Naive thymus-derived CD8-positive, alpha-beta T cell (primary cell): ENCODE results near the gene ANP32B. TPM values are rescaled to one million over a fixed set of nuclear protein-coding genes. Genes with fewer than 3 reads are reported as not detected.
A peak's percentile ranks its signal among the peaks of the same experiment; 100 is the strongest.
"Not testable (repeated sequence)": the region's sequence is repeated elsewhere in the genome, so short reads cannot be mapped to it uniquely, and the experiment has no call there.

ENCODE experiments used
- ATAC-seq, 2 donors: fragments of 150-1000 bp; cut with Tn5 transposase in 1 of 2; sonication (Bioruptor Pico), chemical (Tn5 transposase) in 1 of 2; 1 replicate in 1 of 2; 2 replicates in 1 of 2; pipeline ENCODE4 v1.10.0; 2021; ENCODE audit warnings: mild to moderate bottlenecking in 2 of 2, moderate library complexity in 2 of 2
- POLR2A ChIA-PET: fragments of 350-600 bp; sonication (Branson Sonifier 250); formaldehyde crosslinking; loops from one replicate; lab custom pipeline; 2021; ENCODE audit warnings: antibody characterized with exemption; lab: Charles Lee
- DNase-seq, 10 donors: peaks; one replicate each; pipeline versions ENCODE4 v3.0.0 to v3.0.0-alpha.2; 2020 to 2022
- H3K27ac Mint-ChIP-seq, 10 donors: one replicate each; pipeline ENCODE4 v1.8.0; 2020 to 2022; ENCODE audit warnings: mild to moderate bottlenecking in 10 of 10, mixed read lengths in 10 of 10, moderate library complexity in 4 of 10, inconsistent platforms in 1 of 10
- H3K27me3 Mint-ChIP-seq, 5 donors: one replicate each; pipeline ENCODE4 v1.8.0; 2021 to 2022; ENCODE audit warnings: mixed read lengths in 5 of 5
- H3K36me3 Mint-ChIP-seq, 3 donors: one replicate each; pipeline ENCODE4 v1.8.0; 2020 to 2022; ENCODE audit warnings: mixed read lengths in 3 of 3, mild to moderate bottlenecking in 2 of 3, inconsistent platforms in 1 of 3
- H3K4me1 Mint-ChIP-seq, 4 donors: one replicate each; pipeline ENCODE4 v1.8.0; 2021 to 2022; ENCODE audit warnings: mixed read lengths in 4 of 4
- H3K4me3 Mint-ChIP-seq, 10 donors: one replicate each; pipeline ENCODE4 v1.8.0; 2020 to 2022; ENCODE audit warnings: mild to moderate bottlenecking in 10 of 10, mixed read lengths in 10 of 10, moderate library complexity in 6 of 10, inconsistent platforms in 1 of 10
- H3K9me3 Mint-ChIP-seq, 9 donors: one replicate each; pipeline ENCODE4 v1.8.0; 2020 to 2022; ENCODE audit warnings: mixed read lengths in 9 of 9, mild to moderate bottlenecking in 3 of 9, inconsistent platforms in 1 of 9, moderate library complexity in 1 of 9
- polyA plus RNA-seq, 3 donors: library from polyadenylated mRNA; unstranded; fragments of 300-500 nt; fragmentation: Illumina TruSeq; gene quantifications; one replicate each; pipeline ENCODE4 v1.2.3, GENCODE V29; 2021
- total RNA-seq, 8 experiments: library from RNA in 2 of 8; stranded (reverse) in 2 of 8; gene quantifications; one replicate each; pipeline ENCODE4 v1.2.3 and lab custom pipeline; 2021 to 2026

The ANP32B gene
- total and polyA plus RNA-seq, 5 experiments from 2014 or later: 87.8 to 205 (median 110) TPM

DNA sequence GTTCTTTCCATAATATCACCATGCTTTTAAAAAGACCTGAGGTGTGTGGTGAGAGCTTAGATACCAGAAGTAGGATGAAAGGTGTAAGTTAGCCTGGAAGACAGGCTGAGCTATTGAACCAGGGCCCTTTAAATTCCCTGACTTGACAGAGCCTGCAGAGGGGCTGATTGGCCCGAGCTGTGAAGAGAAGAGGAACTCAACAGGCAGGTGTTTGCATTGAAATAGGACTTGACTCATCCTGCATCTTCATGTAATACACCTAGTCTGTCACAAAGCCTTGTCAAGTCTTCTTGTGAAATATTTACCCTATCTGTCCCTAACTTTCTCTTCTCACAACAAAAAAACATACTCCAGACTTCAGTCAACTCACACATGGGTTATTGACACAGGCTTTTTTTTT, 16.6 kb upstream of the ANP32B start:
- no peak for DNase-seq
- Mint-ChIP-seq H3K27me3 (no peaks in the 10 kb centered on the region), H3K9me3 (no peaks in the 10 kb centered on the region), H3K27ac (peak overlapping the region in 1 of 10 donors; percentile 71), H3K4me1 (peaks cover 1 to 13% (median 10%) of the 10 kb centered on the region in 4 donors), H3K36me3 (no peaks in the 10 kb centered on the region), H3K4me3 (no peak overlapping the region)
- no peak for ATAC-seq
- POLR2A ChIA-PET: interaction anchor here (1.0 to 1.3 kb wide), 3 partner anchors 17 to 45 kb away, joined by 3 to 4 read pairs (median 4); partner anchors contain the start of gene ANP32B

GRCh38 chr9:97969014-97969413, 14.1 kb upstream of the ANP32B start:
- POLR2A ChIA-PET: interaction anchor here (0.5 to 2.0 kb wide), 3 partner anchors 10 to 48 kb away, joined by 3 to 12 read pairs (median 4); partner anchors contain the start of gene ANP32B
- H3K27me3 Mint-ChIP-seq: no peaks in the 10 kb centered on the region

GRCh38 chr9:97970165-97970564, 13.0 kb upstream of the ANP32B start:
- DNase-seq (peak in 2 of 10 donors; percentile 37 to 49), ATAC-seq (peak; percentile 65 to 83)
- peaks cover 5 to 13% (median 10%) of the 10 kb centered on the region in 4 donors for H3K4me1 Mint-ChIP-seq
- POLR2A ChIA-PET: interaction anchor here (1.0 to 2.0 kb wide), 3 partner anchors 11 to 48 kb away, joined by 4 to 12 read pairs (median 5); partner anchors contain the start of genes ANP32B and TRMO
- peak overlapping the region; percentile 55 to 93 (median 85) for H3K27ac Mint-ChIP-seq
- no peaks in the 10 kb centered on the region for H3K27me3 Mint-ChIP-seq
- peak overlapping the region; percentile 34 to 86 (median 72) for H3K4me3 Mint-ChIP-seq
- H3K9me3 Mint-ChIP-seq: peaks cover 0 to 2% (median 0%) of the 10 kb centered on the region in 9 donors
- no peaks in the 10 kb centered on the region for H3K36me3 Mint-ChIP-seq

More at GRCh38 chr9:97969014-97969413, 14.1 kb upstream of the ANP32B start:
- Mint-ChIP-seq H3K4me3 (peak overlapping the region in 5 of 10 donors; percentile 10 to 45 (median 33)), H3K36me3 (no peaks in the 10 kb centered on the region), H3K9me3 (no peaks in the 10 kb centered on the region), H3K27ac (peak overlapping the region in 8 of 10 donors; percentile 5 to 80 (median 74)), H3K4me1 (peaks cover 4 to 13% (median 10%) of the 10 kb centered on the region in 4 donors)
- DNase-seq (no peak), ATAC-seq (no peak)

- DNase-seq (no peak), ATAC-seq (no peak)
- Mint-ChIP-seq H3K4me3 (no peak overlapping the region), H3K9me3 (peaks cover 0 to 2% (median 0%) of the 10 kb centered on the region in 9 donors), H3K27me3 (no peaks in the 10 kb centered on the region), H3K36me3 (no peaks in the 10 kb centered on the region), H3K27ac (peak overlapping the region in 3 of 10 donors; percentile 27 to 36 (median 28)), H3K4me1 (peaks cover 6 to 13% (median 10%) of the 10 kb centered on the region in 4 donors)
- POLR2A ChIA-PET: interaction anchor here (0.7 to 2.2 kb wide), 2 partner anchors 10 to 13 kb away, joined by 3 to 12 read pairs; partner anchors contain the start of gene ANP32B
Observed at GRCh38 chr9:97972753-97973152, 10.4 kb upstream of the ANP32B start.

DNA sequence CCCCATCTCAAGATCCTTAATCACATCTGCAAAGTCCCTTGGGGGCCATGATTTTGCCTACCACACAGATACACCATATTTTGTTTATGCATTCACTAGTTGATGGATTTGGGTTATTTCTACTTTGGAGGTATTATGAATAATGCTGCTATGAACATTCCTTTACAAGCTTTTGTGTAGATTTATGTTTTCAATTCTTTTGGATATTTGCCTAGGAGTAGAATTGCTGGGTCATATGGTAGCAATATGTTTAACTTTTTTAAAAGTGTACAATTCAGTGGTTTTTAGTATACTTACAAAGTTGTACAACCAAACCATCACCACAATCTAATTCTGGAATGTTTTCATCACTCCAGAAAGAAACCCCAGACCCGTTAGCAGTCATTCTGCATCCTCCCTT, 7.8 kb upstream of the ANP32B start:
- Mint-ChIP-seq H3K27ac (no peak overlapping the region), H3K4me3 (no peak overlapping the region), H3K27me3 (no peaks in the 10 kb centered on the region), H3K36me3 (no peaks in the 10 kb centered on the region), H3K4me1 (peaks cover 9 to 19% (median 12%) of the 10 kb centered on the region in 4 donors), H3K9me3 (peaks cover 0 to 2% (median 0%) of the 10 kb centered on the region in 9 donors)
- ATAC-seq (no peak), DNase-seq (no peak)
- POLR2A ChIA-PET: no interaction called here

DNA sequence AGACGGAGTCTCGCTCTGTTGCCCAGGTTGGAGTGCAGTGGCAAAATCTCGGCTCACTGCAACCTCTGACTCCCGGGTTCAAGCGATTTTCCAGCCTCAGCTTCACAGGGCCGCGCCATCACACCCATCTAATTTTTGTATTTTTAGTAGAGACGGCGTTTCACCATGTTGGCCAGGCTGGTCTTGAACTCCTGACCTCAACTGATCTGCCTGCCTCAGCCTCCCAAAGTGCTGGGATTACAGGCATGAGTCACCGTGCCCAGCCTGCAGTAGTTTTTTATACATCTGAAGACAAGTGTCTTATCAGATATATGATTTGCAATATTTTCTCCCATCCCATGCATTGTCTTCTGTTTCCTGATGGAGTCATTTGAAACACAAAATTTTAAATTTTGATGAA, 6.5 kb upstream of the ANP32B start:
- peaks cover 15 to 26% (median 19%) of the 10 kb centered on the region in 4 donors for H3K4me1 Mint-ChIP-seq
- H3K36me3 Mint-ChIP-seq, H3K4me3 Mint-ChIP-seq, DNase-seq, H3K9me3 Mint-ChIP-seq, POLR2A ChIA-PET, H3K27me3 Mint-ChIP-seq, H3K27ac Mint-ChIP-seq, ATAC-seq: not testable (repeated sequence)

DNA sequence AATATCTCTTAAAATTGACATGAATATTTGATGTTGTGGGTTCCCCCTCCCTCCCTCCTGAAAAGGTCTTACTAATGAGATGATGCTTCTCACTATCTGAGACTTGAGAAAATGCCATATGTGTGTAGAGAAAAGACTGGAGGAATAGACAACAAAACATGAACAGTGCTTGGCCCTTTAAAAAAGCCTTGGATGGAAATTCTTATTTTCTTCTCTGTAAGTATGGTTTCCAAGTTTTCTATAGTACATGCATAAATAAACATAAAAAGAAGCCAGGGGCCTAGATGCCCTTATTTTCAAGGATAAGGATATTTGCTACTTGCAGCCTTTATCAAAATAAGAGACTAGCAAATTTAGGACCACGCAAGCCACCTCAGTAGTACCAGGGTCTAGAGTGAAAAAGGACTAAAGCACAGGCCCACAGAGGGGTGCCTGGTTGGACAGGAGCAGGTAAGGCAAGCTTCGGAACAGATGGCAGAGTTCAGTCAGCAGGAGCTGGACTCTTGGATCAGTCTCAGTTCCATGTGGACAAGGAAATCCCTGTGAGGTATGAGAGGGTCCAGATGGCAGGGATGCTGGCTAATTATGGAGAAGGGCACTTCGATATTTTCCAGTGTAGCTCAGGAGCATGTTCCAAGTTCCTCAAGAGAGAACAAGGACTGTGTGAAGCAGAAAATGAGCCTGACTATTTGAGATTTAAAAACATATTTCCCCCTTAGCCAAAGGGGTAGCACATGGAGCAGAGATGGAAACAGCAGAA, 4.6 kb upstream of the ANP32B start:
- Mint-ChIP-seq H3K9me3 (peaks cover 0 to 2% (median 0%) of the 10 kb centered on the region in 9 donors), H3K4me1 (peaks cover 17 to 35% (median 27%) of the 10 kb centered on the region in 4 donors), H3K27ac (peak overlapping the region in 8 of 10 donors; percentile 32 to 83 (median 51)), H3K27me3 (no peaks in the 10 kb centered on the region), H3K36me3 (no peaks in the 10 kb centered on the region), H3K4me3 (peak overlapping the region in 1 of 10 donors; percentile 20)
- ATAC-seq (no peak), DNase-seq (no peak)
- POLR2A ChIA-PET: interaction anchor here (9.6 kb wide), 1 partner anchor 57 kb away, joined by 200 read pairs; the partner anchor contains the start of gene TRMO

DNA sequence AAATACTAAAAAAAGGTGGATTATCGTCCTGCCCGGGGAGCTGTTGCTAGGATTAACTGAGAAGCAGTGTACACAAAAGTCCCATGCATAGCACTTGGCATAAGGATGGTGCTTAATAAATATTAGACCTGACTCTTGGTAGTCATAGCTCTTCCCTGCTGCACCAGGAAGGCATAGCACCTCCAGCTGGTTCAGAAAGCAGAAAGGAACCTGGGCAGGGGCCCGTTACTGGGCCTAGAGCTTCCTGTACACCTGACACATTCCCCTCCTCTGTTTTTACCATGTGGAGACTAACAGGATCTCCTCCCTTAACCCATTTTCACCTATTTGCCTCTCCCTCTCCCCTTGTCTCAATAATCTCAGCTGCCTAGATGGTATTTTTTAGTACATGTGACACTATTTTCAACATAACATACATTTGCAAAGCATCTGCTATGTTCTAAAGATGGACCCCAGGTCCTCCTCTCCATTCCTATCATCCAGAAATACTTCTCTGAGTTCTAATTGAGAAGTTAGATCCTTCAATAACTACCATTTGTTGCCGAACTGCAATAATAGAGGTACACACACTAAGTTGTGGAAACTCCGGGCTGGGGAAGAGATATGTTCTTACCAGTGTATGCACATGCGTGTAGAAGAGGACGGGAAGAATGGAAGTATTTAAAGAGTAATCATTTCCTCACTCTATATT, 3.2 kb upstream of the ANP32B start:
- Mint-ChIP-seq H3K27me3 (no peaks in the 10 kb centered on the region), H3K4me3 (no peak overlapping the region), H3K27ac (peak overlapping the region; percentile 15 to 96 (median 47)), H3K9me3 (peaks cover 0 to 2% (median 0%) of the 10 kb centered on the region in 9 donors), H3K36me3 (no peaks in the 10 kb centered on the region), H3K4me1 (peaks cover 17 to 35% (median 27%) of the 10 kb centered on the region in 4 donors)
- no peak for DNase-seq
- no peak for ATAC-seq
- POLR2A ChIA-PET: interaction anchor here (9.6 kb wide), 1 partner anchor 58 kb away, joined by 200 read pairs; the partner anchor contains the start of gene TRMO

DNA sequence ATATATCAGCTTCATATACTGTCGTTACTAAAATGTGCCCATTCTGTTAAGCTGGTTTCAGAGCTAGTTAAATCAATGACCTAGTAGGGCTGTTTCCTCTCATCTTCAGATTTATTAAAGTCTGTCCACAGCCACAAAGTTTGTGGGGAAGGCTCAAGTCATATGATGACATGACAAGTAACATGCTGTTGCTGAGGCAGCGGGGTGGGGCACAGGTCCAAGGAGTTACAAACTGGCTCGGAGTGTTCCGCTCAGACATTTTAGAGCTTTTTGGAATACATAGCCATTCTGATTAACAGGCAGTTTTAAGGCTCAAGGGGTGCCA, 2.7 kb upstream of the ANP32B start:
- no peaks in the 10 kb centered on the region for H3K27me3 Mint-ChIP-seq
- POLR2A ChIA-PET: interaction anchor here (9.6 kb wide), 1 partner anchor 59 kb away, joined by 200 read pairs; the partner anchor contains the start of gene TRMO
- H3K27ac Mint-ChIP-seq: peak overlapping the region in 8 of 10 donors; percentile 34 to 96 (median 83)
- no peak overlapping the region for H3K4me3 Mint-ChIP-seq
- no peaks in the 10 kb centered on the region for H3K9me3 Mint-ChIP-seq
- peaks cover 15 to 38% (median 29%) of the 10 kb centered on the region in 4 donors for H3K4me1 Mint-ChIP-seq
- no peaks in the 10 kb centered on the region for H3K36me3 Mint-ChIP-seq
- ATAC-seq: no peak
- no peak for DNase-seq

DNA sequence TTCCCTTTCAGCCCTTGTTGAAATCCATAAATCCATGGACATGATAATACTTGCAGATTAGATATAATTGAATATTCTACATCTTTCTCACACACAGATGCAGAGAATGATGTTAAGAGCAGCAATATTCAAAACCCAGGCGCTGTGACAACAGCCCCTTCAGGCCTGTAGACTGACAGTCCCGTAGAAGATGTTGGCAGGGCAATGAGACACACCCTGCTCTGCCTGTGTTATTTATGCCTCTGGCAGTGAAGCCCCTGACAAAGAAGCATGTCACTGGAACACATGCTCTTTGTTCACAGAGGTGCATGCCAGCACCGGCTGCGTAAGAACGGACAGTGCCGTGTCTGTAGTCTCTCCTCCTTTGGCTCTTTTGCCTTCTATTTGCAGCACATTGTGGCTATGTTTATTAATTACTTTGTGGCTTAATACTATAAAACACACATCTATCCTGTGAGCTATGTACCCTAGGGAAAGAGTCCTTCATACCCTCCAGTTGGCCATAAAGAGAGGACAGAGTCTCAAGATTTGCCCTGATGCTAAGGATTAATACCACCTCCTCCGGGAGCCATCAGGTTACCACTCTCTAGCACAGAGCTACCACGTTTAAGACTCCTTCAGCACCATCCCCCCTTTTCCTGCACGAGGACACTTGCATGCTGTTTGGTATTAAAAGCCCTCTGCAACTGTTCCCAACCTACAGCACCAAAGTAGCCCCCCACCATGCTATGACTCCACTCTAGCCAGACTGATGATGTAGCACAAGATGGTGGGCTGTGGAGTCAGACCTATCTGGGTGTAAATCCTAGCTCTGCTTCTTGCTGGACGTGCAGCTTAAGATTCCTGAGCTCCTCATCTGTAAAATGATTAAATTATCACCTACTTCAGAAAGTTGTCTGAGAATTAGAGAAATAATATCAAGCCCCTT, 2.0 kb upstream of the ANP32B start:
- H3K9me3 Mint-ChIP-seq: no peaks in the 10 kb centered on the region
- H3K27ac Mint-ChIP-seq: peak overlapping the region; percentile 59 to 96 (median 90)
- no peaks in the 10 kb centered on the region for H3K36me3 Mint-ChIP-seq
- H3K27me3 Mint-ChIP-seq: no peaks in the 10 kb centered on the region
- ATAC-seq (no peak), DNase-seq (no peak)
- H3K4me3 Mint-ChIP-seq: peak overlapping the region in 8 of 10 donors; percentile 33 to 89 (median 78)
- peaks cover 17 to 44% (median 37%) of the 10 kb centered on the region in 4 donors for H3K4me1 Mint-ChIP-seq
- POLR2A ChIA-PET: interaction anchor here (0.6 to 9.6 kb wide), 4 partner anchors 11 to 275 kb away, joined by 4 to 200 read pairs (median 20); partner anchors contain the start of genes TBC1D2 and TRMO

GRCh38 chr9:97981846-97982682, 1.1 kb upstream of the ANP32B start:
- H3K4me3 Mint-ChIP-seq: peak overlapping the region; percentile 69 to 90 (median 78)
- no peak for ATAC-seq
- H3K27me3 Mint-ChIP-seq: no peaks in the 10 kb centered on the region
- POLR2A ChIA-PET: interaction anchor here (0.6 to 9.6 kb wide), 24 partner anchors 8 to 1212 kb away, joined by 3 to 200 read pairs (median 7); partner anchors contain the start of genes HEMGN, NANS, NCBP1 and TBC1D2
- H3K4me1 Mint-ChIP-seq: peaks cover 21 to 52% (median 44%) of the 10 kb centered on the region in 4 donors
- H3K9me3 Mint-ChIP-seq: no peaks in the 10 kb centered on the region
- H3K27ac Mint-ChIP-seq: peak overlapping the region; percentile 18 to 96 (median 90)
- DNase-seq: peak in 1 of 10 donors; percentile 34
- H3K36me3 Mint-ChIP-seq: no peaks in the 10 kb centered on the region
